Measurements from ENCODE around the gene PHTF2. TPM values are rescaled to one million over a fixed set of nuclear protein-coding genes. Genes with fewer than 3 reads are reported as not detected.

Gene PHTF2
- polyA plus RNA-seq, 1 experiment: 60.1 TPM

- no peak overlapping the region for H3K27ac ChIP-seq (ENCODE audit: low read depth, low read length)
- CTCF ChIA-PET: no interaction called here
- DNase-seq (ENCODE audit: low read depth, low spot score): no peak
- POLR2A ChIA-PET: no interaction called here
- no peaks in the 10 kb centered on the region for H3K9me3 ChIP-seq (ENCODE audit: control insufficient read depth, insufficient read depth, low read length)
- no peak for TF ChIP-seq CTCF (IDR thresholded peaks at IDR 0.05; ENCODE audit: low read depth, low read length)
- no peak overlapping the region for H3K4me3 ChIP-seq (ENCODE audit: low read depth, low read length)
- H3K27me3 ChIP-seq (ENCODE audit: control insufficient read depth, insufficient read depth, low read length): no peaks in the 10 kb centered on the region
Observed at GRCh38 chr7:77950548-77950947, 152.0 kb downstream of the PHTF2 start.

GRCh38 chr7:77954773-77955555, 156.4 kb downstream of the PHTF2 start:
- Histone ChIP-seq H3K27ac (ENCODE audit: low read depth, low read length) (no peak overlapping the region), H3K9me3 (ENCODE audit: control insufficient read depth, insufficient read depth, low read length) (no peaks in the 10 kb centered on the region), H3K27me3 (ENCODE audit: control insufficient read depth, insufficient read depth, low read length) (no peaks in the 10 kb centered on the region), H3K4me3 (ENCODE audit: low read depth, low read length) (no peak overlapping the region)
- peak; percentile 23 for DNase-seq (ENCODE audit: low read depth, low spot score)
- ChIA-PET POLR2A (interaction anchor here (0.6 kb wide), 1 partner anchor 279 kb away, joined by 3 read pairs; no protein-coding TSS in a partner anchor), CTCF (interaction anchor here (0.7 kb wide), 1 partner anchor 555 kb away, joined by 3 read pairs; no protein-coding TSS in a partner anchor)
- no peak for TF ChIP-seq CTCF (IDR thresholded peaks at IDR 0.05; ENCODE audit: low read depth, low read length)

GRCh38 chr7:77958436-77958835, 159.9 kb downstream of the PHTF2 start:
- no peaks in the 10 kb centered on the region for H3K27me3 ChIP-seq (ENCODE audit: control insufficient read depth, insufficient read depth, low read length)
- ChIA-PET CTCF (interaction anchor here (1.1 kb wide), 1 partner anchor 176 kb away, joined by 3 read pairs; no protein-coding TSS in a partner anchor), POLR2A (no interaction called here)
- TF ChIP-seq CTCF (IDR thresholded peaks at IDR 0.05; ENCODE audit: low read depth, low read length): no peak
- no peak overlapping the region for H3K4me3 ChIP-seq (ENCODE audit: low read depth, low read length)
- H3K9me3 ChIP-seq (ENCODE audit: control insufficient read depth, insufficient read depth, low read length): no peaks in the 10 kb centered on the region
- DNase-seq (ENCODE audit: low read depth, low spot score): no peak
- H3K27ac ChIP-seq (ENCODE audit: low read depth, low read length): no peak overlapping the region

- H3K4me3 ChIP-seq (ENCODE audit: low read depth, low read length): no peak overlapping the region
- H3K27me3 ChIP-seq (ENCODE audit: control insufficient read depth, insufficient read depth, low read length): no peaks in the 10 kb centered on the region
- no peak overlapping the region for H3K27ac ChIP-seq (ENCODE audit: low read depth, low read length)
- no peaks in the 10 kb centered on the region for H3K9me3 ChIP-seq (ENCODE audit: control insufficient read depth, insufficient read depth, low read length)
- no peak for DNase-seq (ENCODE audit: low read depth, low spot score)
- ChIA-PET CTCF (interaction anchor here (0.7 kb wide), 1 partner anchor 42 kb away, joined by 3 read pairs; no protein-coding TSS in a partner anchor), POLR2A (no interaction called here)
- TF ChIP-seq CTCF (IDR thresholded peaks at IDR 0.05; ENCODE audit: low read depth, low read length): no peak
Observed at GRCh38 chr7:77959080-77959479, 160.5 kb downstream of the PHTF2 start.

GRCh38 chr7:77960336-77960735, 161.8 kb downstream of the PHTF2 start:
- no peak for TF ChIP-seq CTCF (IDR thresholded peaks at IDR 0.05; ENCODE audit: low read depth, low read length)
- no peaks in the 10 kb centered on the region for H3K9me3 ChIP-seq (ENCODE audit: control insufficient read depth, insufficient read depth, low read length)
- H3K27me3 ChIP-seq (ENCODE audit: control insufficient read depth, insufficient read depth, low read length): no peaks in the 10 kb centered on the region
- H3K27ac ChIP-seq (ENCODE audit: low read depth, low read length): no peak overlapping the region
- no peak overlapping the region for H3K4me3 ChIP-seq (ENCODE audit: low read depth, low read length)
- DNase-seq (ENCODE audit: low read depth, low spot score): no peak
- ChIA-PET CTCF (no interaction called here), POLR2A (no interaction called here)
